Activated CD4-positive, alpha-beta T cell treated with anti-CD3 and anti-CD28 coated beads, Interleukin-2, amount 50 U/mL, for 48 hours (primary cell): ENCODE data around the gene RUVBL1.

Source experiments
- DNase-seq, 2 experiments: peaks; one replicate each; pipeline ENCODE4 v3.0.0-alpha.2; 2020

The RUVBL1 gene

DNA sequence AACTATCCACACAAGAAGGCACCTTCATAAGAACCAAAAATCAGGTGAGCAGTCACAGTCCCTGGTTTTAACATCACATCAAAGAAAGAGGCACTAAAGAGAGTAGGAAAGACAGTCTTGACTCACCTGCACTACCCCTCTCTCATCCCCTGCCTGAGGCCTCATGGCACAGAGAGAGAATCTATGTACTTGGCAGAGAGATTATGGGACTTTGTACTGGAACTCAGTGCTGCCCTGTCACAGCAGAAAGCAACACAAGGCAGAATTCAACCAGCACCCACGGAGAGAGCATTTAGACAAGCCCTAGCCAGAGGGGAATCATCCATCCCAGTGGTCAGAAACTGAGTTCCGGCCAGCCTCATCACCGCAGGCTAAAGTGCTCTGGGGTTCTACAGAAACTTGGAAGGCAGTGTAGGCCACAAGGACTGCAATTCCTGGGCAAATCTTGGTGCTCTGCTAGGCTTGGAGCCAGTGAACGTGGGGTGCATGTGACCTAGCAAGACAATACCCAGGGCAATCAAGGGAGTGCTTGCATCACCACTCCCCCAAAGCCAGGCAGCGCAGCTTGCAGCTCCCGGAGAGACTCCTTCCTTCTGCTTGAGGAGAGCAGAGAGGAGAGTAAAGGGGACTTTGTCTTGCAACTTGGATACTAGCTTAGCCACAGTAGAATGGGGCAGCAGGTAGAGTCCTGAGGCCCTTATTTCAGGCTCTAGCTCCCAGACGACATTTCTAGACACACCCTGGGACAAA is 8.5 kb upstream of the RUVBL1 start:
- no peak for DNase-seq

DNA sequence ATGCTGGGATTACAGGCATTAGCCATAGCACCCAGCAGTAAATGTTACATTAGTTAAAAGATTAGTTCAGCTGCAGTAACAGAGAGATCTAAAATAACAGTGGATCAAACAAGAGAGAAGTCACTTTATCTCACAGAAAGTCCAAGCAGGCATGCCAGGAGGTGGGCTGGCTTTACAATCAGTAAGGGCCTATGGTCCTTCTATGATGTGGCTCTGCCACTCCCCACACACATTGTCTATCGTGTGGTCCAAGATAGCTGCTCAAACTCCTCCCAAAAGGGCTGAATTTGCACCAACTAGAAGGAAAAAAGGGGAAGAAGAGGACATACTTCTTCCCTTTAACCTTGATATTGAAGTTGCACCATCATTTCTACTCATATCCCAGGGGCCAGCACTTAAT is 4.6 kb upstream of the RUVBL1 start:
- DNase-seq, result no peak

DNA sequence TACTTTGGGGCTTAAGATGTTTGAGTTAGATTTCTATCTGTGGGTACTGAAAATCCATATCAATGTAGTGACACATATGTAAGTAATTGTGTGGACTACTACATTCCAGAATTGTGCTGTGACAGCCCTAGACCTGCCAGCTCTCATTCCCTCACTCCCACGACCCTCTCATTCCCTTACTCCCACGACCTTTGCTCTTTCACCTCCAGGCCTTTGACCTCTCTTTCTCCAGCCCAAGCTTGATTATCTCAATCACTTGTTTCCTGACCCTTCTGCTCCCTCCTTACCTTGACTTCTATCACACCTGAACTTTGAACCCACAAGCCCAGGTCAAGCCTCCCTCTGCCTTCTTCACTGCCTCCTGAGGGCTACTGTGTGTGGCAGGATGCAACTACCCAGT is 3.6 kb upstream of the RUVBL1 start:
- no peak for DNase-seq

DNA sequence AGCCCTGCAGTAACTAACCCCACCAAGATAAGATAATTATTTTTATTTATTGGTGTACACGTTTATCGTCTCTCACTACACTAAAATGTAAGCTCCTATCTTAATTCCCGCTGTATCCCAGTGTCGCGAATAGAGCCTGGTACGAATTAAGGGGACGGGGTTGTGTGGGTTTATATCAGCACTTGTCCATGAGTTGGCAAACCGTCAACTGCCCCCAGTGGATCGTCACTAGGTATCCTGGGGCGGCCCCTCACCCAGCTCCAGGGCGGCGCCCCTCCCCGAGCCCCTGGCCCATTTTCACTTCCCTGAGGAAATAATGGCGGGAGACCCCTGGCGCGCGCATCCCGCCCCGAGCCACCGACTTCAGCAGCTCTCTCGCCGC is 465 bp downstream of the RUVBL1 start:
- DNase-seq, result no peak

DNA sequence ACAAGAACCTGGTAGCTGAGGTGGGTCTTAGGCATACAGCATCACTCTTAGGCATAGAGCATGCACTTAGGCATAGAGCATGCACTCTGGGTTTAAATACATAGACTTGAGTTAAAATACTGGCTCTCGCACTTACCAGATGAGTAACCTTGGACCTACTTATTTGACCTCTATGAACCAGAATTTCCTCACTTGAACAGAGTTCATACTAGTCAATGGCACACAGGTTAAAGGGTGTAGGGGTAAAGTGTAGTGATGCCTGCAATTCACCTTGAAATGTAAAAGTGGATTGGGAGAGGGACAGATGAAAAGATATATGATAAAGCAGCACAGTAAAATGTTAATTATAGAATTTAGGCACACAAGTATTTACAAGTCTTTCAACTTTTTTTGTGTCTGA is 1.6 kb downstream of the RUVBL1 start:
- no peak for DNase-seq

DNA sequence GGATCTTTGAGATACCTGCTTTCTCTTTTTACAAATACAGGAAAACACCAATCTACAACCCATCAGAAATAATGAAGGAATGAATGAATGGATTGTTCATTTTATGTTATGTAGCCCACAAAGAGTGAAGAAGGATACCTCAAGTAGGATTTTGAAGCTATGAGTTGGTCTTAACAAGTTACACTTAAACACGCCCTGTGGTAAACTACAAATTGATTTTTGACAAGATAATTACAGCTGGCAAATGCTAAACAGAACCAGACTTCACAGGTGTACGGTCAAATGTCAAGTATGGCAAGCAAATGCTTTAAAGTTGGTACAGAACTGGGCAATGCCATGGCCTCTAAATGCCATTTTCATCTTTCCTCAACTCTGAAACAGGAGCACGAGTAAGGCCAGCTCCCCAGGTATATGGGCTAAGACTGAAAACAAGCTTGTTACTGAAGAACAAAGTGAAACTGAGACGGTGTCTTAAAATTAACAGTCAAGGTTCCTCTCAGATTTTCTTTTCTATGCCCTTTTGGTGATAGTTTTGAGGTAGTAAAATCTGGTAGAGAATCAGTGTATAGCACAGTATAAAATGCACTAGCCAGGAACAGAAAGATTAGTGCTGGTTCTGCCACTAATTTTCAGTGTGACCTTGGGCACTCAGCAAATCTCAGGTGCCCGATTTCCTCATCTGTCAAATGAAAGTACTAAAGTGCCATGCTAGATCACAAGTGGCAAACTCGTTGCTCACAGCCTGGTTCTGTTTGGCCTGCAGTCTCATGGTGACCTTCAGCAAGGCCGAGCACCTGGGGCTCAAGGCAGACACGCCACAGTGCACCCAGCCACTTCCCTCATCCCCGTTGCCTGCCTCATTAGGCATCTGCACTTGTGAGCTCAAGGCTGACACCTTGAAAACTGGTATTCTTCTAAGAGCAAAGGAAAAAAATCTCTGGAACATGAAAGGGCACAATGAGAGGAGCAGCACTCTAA is 9.5 kb downstream of the RUVBL1 start:
- DNase-seq, result no peak

DNA sequence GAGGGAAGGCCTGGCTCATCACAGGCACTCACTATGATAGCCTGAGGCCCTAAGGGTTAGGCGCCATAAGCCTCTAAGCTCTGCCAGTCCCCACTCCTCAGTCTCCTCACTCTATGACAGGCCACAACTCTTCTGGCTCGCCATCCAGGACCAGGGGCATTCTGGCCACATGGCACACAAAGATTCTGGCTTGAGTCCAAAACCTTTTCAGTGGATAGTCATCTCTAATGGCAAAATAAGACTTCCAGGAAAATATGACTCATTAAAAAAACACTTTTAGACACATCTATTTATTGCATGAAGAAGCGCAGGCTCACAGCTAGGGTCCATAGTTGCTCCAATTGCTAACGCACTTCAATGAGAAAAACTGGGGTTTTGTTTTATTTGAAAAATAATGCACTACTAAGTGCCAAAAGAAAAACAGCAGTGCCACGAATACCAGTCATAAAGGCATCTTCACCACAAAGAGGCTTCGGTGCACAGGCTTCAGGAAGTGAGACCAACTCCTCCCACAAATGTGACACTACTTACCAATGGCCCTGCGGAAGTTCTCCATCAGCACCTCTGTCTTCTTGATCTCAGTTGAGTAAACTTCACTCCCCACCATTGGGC is 11.1 kb downstream of the RUVBL1 start:
- peak; percentile 26 to 54 for DNase-seq

DNA sequence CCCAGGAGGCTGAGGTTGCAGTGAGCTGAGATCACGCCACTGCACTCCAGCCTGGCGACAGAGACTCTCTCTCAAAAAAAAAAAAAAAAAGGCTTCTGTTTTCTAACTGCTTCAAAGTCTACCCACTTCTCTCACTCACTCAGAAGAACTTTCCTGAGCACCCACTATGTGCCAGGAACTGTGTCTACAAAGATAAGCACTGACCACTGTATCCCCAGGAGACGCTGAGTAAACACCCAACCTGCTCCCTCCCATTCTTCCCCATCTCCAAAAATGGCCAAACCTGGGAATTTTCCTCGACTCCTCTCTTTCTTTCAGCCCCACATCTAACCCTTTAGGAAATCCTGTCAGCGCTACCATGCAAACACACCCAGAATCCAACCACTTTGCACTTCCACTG is 12.5 kb downstream of the RUVBL1 start:
- DNase-seq, result no peak

DNA sequence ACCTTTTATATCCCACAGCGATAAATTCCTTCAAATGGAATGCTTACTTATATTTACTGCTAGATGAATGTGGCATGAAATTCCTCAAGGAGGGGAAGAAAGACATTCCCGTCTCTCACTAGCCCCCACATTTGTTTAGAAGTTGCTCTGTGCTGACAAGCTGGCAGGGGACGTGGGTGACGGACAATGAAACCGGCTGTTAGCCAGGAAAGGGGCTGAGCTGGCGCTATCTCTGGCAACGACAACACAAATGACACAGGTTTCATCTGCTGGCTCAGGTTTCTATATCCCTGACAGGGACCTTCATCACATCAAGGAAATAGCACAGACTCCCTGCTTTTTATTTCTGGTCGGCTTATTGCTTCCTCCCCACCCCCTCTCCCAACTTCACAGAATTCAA is 15.8 kb downstream of the RUVBL1 start:
- no peak for DNase-seq

DNA sequence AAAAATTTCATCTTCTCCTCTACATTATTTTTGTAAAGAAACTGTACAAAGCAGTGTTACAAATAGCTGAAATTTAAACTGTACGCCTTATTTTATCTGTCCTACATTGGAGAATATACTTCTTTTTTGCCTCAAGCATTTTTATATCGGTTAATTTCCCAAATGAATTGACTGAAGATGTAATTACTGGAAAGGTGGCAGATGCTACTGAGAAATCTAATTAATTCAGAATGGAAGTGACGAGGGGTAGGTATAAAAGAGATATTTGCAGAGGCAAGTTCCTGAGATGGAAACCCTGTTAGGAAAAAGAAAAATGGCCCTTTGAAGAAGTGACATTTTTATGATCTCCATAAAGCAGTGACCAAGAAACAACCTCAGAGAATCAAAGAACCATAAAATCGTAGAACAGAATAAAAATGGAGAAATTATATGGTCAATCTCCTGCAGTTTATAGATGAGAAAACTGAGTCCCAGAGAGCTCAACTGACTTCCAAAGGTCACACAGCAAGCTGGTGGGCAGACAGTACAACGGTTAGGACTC is 20.4 kb downstream of the RUVBL1 start:
- DNase-seq, result no peak

DNA sequence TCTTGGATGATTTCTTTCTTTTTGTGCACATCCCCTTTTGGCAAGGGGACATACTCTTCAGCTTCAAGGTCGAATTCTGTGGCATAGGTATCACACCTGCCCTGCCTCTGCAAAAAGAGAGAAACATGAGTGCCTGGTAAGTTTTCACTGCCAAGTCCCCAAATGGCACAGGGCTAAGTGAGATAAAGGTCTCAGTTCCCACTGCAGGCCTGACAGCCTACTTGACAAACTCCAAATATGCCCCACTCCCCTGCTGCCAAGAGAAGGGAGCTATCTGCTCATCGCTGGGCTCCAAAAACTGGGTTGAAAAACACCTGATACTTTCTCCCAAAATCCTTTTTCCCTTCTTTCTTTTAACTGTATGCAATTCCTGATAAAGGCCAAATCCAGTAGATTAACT is 23.0 kb downstream of the RUVBL1 start:
- no peak for DNase-seq

DNA sequence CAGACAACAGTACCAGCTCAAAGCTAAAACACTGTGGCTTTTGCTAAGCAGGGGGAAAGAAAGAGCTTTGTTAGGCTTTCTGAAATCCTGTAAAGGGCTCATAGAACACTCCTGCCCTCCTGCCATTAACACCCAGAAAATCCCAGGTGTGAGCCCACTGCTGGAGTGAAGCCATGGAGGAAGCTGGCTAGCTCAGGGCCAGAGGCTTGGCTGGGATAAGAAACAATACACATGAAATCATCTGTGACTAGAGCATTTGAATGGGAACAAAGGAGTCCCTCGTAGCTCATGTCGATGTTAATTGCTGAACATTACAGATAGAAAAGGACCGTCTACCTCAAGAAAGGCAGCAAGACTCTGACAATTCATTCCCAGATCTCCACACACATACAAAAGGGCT is 23.5 kb downstream of the RUVBL1 start:
- no peak for DNase-seq

DNA sequence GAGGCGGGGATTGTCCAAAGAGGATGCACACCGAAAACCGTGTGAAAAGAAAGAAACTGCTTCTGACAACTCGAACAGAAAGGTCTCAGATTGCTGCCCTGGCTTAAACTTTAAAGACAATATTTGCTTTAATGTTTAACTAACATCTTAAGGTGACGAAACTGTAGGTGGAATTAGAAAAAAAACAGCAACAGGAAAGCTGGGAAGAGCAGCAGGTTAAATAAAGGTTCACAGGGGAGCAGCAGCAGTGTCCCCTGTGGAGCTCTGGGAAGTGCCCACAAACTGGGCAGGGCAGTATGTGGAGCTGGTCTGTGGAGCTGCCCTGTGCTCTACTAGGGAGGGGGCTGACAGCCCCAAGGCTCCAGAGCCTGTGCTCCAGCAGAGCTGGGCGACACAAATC is 25.4 kb downstream of the RUVBL1 start:
- DNase-seq, result no peak

DNA sequence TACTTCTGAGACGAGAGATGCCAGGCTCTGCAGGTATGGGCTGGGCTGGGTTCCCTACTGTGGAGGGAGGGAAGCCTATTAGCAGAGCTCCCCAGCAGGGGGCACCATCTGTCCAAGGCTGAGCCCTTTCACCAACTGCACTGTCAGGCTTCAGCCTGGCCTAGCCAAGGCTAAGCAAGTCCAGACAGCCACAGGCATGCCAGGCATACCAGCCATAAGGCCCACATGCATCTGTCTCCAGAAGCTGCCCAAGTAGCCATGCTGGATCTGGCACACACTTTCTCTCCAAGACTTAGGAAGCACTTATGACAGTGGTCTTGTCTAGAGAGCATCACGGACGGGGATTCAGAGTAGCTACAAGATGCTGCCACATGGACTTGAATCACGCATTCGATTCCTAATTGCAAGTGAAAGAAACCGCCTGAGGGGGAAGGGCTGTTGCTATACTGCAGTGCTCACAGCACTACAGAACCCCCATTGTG is 28.3 kb downstream of the RUVBL1 start:
- DNase-seq, result peak; percentile 80 to 84

DNA sequence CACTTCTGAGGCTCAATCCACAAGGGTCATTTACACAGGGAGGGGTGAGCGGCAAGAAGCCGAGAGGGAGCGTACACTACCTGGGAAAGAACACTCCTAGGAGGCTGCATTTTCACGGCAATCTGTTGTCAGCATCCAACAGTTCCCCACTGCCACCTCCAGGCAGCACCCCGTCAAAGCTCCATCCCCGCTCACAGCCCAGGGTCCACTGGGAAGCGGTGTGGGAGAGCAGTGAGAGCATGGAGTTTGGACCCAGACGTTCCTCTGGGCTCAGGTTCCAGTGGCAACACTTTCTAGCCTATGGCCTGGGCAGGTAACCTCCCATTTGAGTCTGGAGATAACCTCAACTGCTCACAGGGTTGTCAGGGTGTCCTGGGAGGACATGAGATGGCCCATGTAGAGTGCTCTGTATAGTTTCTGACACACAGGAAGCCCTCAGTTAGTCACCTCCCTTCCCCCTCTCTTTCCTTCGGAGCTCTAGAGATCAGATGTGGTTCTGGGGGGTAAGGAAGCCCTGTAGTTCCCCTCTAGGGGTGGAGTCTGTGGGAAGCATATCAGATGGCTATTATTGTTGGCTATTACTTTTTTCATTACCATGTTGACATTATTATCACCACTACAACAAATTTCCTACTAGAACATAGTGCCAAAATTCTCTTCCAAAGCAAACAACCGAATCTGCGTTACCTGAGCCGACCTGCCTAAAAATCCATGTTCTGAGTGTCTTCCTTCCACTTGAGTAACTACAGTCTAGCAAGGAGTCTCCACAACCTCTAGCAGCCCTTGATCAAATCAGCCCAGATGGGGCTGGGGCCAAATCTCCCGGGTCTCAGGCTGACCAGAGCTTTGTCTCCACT is 29.1 kb downstream of the RUVBL1 start:
- no peak for DNase-seq

DNA sequence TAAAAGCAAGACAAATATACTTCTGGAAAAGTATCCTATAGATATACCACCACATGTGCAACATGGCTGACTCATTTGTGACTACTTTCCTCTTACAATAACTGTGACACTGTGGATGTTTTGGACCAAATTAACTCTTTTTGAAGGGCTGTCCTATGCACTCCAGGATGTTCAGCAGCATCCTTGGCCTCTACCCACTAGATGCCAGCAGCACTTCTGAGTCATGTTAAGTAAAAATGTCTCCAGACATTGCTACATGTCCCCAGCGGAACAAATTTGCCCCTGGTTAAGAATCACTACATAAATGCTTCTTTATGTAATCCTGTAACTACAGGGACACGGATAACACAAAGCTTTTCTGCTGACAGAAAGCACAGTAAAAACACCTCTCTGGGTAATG is 32.0 kb downstream of the RUVBL1 start:
- DNase-seq, result no peak

DNA sequence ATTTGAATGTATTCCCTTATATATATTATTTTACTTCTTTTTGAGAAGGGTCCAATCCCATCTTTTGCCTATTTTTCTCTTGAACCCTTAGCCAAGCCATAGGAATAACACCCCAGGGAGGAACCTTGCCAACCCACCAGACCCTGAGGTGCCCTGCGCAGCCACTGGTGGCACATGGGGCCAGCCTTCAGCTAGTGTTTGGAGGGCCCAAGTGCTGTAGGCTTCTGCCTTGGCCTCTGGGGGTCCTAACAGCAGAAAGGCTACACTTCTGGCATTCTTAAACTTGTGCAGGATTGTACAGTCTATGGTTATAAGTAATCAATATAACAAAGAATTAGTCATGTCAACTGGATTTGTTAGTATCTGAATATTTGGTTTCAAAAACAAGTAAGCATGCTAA is 34.5 kb downstream of the RUVBL1 start:
- no peak for DNase-seq

DNA sequence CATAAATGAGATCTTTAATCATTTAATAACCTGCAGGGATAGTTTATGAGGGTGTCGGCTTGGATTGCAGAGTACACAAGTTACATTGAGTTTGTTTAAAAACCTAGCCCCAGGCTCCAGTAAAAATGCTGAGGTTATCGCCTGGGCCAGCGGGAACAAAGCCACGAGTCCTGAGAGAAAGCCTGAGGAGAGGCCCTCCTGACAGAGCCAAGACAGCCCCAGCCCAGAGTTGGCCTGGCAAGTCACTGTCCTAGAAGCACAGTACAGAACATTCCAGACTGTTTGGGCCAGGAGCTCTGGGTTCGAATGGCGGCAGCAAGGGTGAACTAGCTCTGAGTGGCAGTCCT is 39.0 kb downstream of the RUVBL1 start:
- no peak for DNase-seq

DNA sequence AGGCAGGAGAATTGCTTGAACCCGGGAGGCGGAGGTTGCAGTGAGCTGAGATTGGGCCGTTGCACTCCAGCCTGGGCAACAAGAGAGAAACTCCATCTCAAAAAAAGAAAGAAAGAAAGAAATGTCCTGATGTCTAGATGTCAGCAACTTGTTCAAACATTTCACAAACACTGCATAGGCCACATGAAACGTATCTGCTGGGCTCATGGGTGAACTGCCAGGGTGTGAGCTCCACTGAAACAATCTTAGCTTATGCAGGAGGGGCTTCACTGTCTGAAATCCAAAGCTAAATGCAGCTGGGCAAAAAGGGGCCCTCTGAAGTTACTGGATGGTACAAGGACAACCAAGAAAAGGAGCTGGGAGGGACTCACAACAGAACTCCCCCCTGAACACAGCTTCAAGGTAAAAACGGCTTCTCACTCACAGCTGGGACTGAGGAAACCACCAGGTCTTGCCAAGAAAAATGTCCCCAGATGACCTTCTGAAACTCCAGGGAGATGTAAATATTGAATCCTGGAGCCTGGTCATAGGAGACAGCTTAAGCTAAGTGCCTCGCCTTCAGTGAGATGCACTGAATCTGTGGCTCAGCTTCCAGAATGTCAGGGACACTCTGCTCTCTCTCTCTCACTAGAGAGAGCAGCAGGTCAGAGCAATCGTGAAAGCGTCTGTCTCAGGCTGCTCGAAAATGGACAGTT is 39.5 kb downstream of the RUVBL1 start:
- no peak for DNase-seq

DNA sequence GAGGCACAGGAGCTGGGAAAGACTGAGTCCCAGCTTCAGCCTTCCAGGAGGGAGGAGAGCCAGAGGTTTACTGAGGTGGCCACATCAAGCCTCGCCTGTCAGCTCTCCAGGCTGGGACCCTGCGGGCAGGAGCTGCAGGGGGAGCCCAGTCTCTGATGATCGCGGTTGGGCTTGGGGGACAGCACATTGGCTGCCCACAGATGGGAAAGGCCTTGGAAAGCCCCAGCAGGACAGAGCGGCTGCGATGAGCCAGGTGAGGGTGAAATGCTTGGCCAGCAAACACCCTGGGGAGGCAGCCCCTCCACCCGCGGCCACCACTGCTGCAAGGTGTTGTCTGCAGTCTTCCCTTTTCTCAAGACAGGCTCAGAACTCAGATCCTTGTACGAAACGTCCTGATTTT is 40.2 kb downstream of the RUVBL1 start:
- no peak for DNase-seq

DNA sequence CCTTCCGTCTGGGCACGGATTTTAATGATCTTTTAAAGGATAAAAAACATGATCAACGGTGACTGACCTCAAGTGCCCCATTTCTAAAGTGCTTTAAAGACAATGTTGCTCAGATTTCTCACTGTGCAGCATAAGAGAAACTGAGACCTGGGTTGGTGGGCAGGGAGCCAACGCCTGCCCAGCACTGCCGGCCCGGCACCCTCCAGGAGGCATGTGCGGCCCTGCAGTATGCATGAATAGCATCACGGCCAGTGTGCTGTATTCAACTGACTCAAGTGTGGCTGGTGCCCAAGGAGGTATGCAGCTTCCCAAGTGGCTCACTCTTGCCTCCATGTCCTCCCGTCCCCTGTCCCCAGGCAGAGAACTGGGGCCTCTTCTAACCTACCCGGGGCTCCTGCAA is 41.1 kb downstream of the RUVBL1 start:
- no peak for DNase-seq

DNA sequence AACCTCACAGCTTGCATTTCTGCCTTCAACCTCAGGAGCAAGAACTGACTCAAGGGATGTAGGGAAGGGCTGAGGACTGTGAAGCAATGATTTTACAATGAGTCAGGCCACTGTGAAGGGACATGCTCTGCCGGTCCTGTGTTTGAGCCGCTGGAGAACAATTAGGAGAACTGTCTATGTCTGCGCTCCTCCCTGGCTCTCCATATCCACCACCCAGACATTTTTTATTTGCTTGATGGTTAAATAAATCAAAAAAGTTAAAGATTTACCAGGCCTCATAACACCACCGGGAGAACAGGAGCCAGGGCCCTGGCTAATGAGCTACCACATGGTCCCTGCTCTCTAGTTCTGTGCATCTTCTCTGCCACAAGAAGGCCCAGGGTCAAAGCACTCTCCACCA is 41.8 kb downstream of the RUVBL1 start:
- DNase-seq, result no peak
